Heart right ventricle (tissue), 16 donors: Measurements from ENCODE around the gene PCDHGA3. TPM values are rescaled to one million over a fixed set of nuclear protein-coding genes. Genes with fewer than 3 reads are reported as not detected.
A peak's percentile ranks its signal among the peaks of the same experiment; 100 is the strongest.
"Not testable (repeated sequence)": the region's sequence is repeated elsewhere in the genome, so short reads cannot be mapped to it uniquely, and the experiment has no call there.

Experiments used
- ATAC-seq, 8 donors: fragments of 200-7000 bp; cut with Tn5 transposase; one replicate each; pipeline ENCODE4 v1.9.1; 2020; ENCODE audit warnings: mild to moderate bottlenecking in 8 of 8, moderate library complexity in 8 of 8, moderate number of reproducible peaks in 1 of 8
- DNase-seq, 2 donors: peaks; one replicate each; pipeline ENCODE4 v3.0.0-alpha.2; 2020
- H3K27ac ChIP-seq, 10 donors: fragments of 200-600 bp; sonication (generic) in 2 of 10; one replicate each; pipeline versions ENCODE4 v1.5.0 to v1.8.0; 2020 to 2022; ENCODE audit warnings: mild to moderate bottlenecking in 3 of 10
- H3K27me3 ChIP-seq, 7 donors: fragments of 200-600 bp; one replicate each; pipeline ENCODE4 v1.8.0; 2021 to 2022; ENCODE audit warnings: mild to moderate bottlenecking in 2 of 7
- H3K36me3 ChIP-seq, 9 donors: fragments of 200-600 bp; sonication (generic) in 1 of 9; one replicate each; pipeline versions ENCODE4 v1.5.0 to v1.8.0; 2020 to 2022; ENCODE audit warnings: mild to moderate bottlenecking in 2 of 9
- H3K4me1 ChIP-seq, 9 donors: fragments of 200-600 bp; sonication (generic) in 1 of 9; one replicate each; pipeline versions ENCODE4 v1.5.0 to v1.8.0; 2020 to 2022; ENCODE audit warnings: mild to moderate bottlenecking in 4 of 9
- H3K4me3 ChIP-seq, 10 donors: fragments of 200-600 bp; sonication (generic) in 2 of 10; one replicate each; pipeline versions ENCODE4 v1.5.0 to v1.8.0; 2020 to 2022; ENCODE audit warnings: mild to moderate bottlenecking in 7 of 10, moderate library complexity in 2 of 10
- H3K9me3 ChIP-seq, 11 donors: fragments of 200-600 bp in 10 of 11; sonication (generic) in 2 of 11; one replicate each; pipeline versions ENCODE4 v1.5.0 to v1.8.0; 2013 to 2022; ENCODE audit warnings: mild to moderate bottlenecking in 2 of 11, control low read depth in 1 of 11, moderate library complexity in 1 of 11
- CTCF ChIP-seq, 9 donors: fragments of 200-600 bp; sonication (generic) in 2 of 9; IDR thresholded peaks; one replicate each; pipeline versions ENCODE4 v1.5.0 to v1.8.0; 2021 to 2022; ENCODE audit warnings: antibody characterized with exemption in 9 of 9, mild to moderate bottlenecking in 5 of 9, moderate library complexity in 1 of 9
- WGBS, 2 donors: extraction: QIAGEN DNeasy Blood & Tissue Kit; methylation state at CpG; one replicate each; pipeline ENCODE4 v1.1.7; 2013; ENCODE audit warnings: inconsistent platforms in 1 of 2; 5-methylcytosine and 5-hydroxymethylcytosine counted together
- intact Hi-C, 10 donors: fragments of 100-400 bp; cut with DNase I; formaldehyde crosslinking; loops; one replicate each; pipeline versions ENCODE4 v1.11.1 to v1.14.2; 2022
- polyA plus RNA-seq, 2 donors: library from polyadenylated mRNA; stranded (reverse); fragments of 200-250 nt; gene quantifications; one replicate each; pipeline ENCODE4 v1.2.3, GENCODE V29; 2013
- total RNA-seq, 10 donors: library from RNA; stranded (reverse); fragmentation: NEBNext Ultra II Directional in 3 of 10; extraction: Animal tissue kit (Norgen Biotek cat#: 25700) in 3 of 10; gene quantifications; one replicate each; pipeline versions ENCODE4 v1.2.1 to v1.2.4, GENCODE V29; 2021 to 2023
- donor health status: Arrhythmogenic right ventricular cardiomyopathy.
- donor health status: ischemic (EF 13 %, LVEDD 7.1; RV severe dilation, severe dysfunction).
- donor health status: healthy with polysubstance abuse.
- donor health status: DM: no; HTN: yes; CAD: no.
- donor health status: DM: no; HTN: no; CAD: no.
- donor health status: ischemic (EF 25% LVEDD 6.9; RV normal size, moderate dysfunction).
- donor health status: ischemic (EF 25% LVEDD 5.7; RV mildly dilated, moderate dysfunction).
- donor health status: healthy.
- donor health status: DM: yes; HTN: yes; CAD: no.
- donor health status: Ischemic cardiomyopathy.
- donor health status: ischemic (EF 35%, LVEDD 5.7; RV mildly dilated, moderate dysfunction).
- donor health status: nonischemic (EF 11% LVEDD 7.7; RV severe dilation, severe dysfunction).
- donor health status: DM: yes; HTN: yes; CAD: no.
- donor health status: PGD.
- donor health status: ischemic (EF 29% LVEDD 5.4; RV normal size, mild dysfunction).
- donor health status: nonischemic (EF 23%, LVEDD 6.1; RV moderate dilation, normal function).

PCDHGA3 gene
- total and polyA plus RNA-seq, 12 donors: 1.3 to 21.0 (median 14.5) TPM

- WGBS, 2 donors: 40% methylated on average over 77 of the region's 77 CpGs
- Histone ChIP-seq H3K27me3 (peaks cover 0 to 56% (median 0%) of the 10 kb centered on the region in 7 donors), H3K36me3 (peaks cover 0 to 28% (median 3%) of the 10 kb centered on the region in 9 donors), H3K4me1 (peaks cover 0 to 14% (median 0%) of the 10 kb centered on the region in 9 donors), H3K27ac (no peak overlapping the region), H3K9me3 (peaks cover 0 to 97% (median 65%) of the 10 kb centered on the region in 11 donors), H3K4me3 (no peak overlapping the region)
- intact Hi-C loops: loop anchor here in 1 of 10 donors (5.0 kb wide), 1 partner anchor 37 kb away; the partner anchor contains the start of gene PCDHGB1
- DNase-seq (no peak), ATAC-seq (no peak)
- no peak for TF ChIP-seq CTCF (IDR thresholded peaks at IDR 0.05)
These were observed 45.8 kb downstream of the PCDHGA3 start for GRCh38 chr5:141389153-141390042.

- peak in 4 of 9 donors; percentile 21 to 31 (median 27) for TF ChIP-seq CTCF (IDR thresholded peaks at IDR 0.05)
- DNase-seq (no peak), ATAC-seq (no peak)
- intact Hi-C loops: loop anchor here in 1 of 10 donors (5.0 kb wide), 1 partner anchor 40 kb away; the partner anchor contains the start of gene PCDHGB1
- Histone ChIP-seq H3K27me3 (peaks cover 0 to 72% (median 0%) of the 10 kb centered on the region in 7 donors), H3K27ac (no peak within 1 kb of the TSS), H3K4me3 (no peak within 1 kb of the TSS), H3K4me1 (peaks cover 0 to 8% (median 0%) of the 10 kb centered on the region in 9 donors), H3K36me3 (peaks cover 0 to 28% (median 3%) of the 10 kb centered on the region in 9 donors), H3K9me3 (peaks cover 0 to 95% (median 58%) of the 10 kb centered on the region in 11 donors)
- WGBS, 2 donors: 37 to 40% methylated on average over 38 of the region's 38 CpGs
These were observed 49.0 kb downstream of the PCDHGA3 start, which contains the start of gene PCDHGA8 for GRCh38 chr5:141392429-141393198. Gene PCDHGA8 (plus strand): TSS chr5:141392633. CDS start chr5:141392814, 181 bp downstream.

GRCh38 chr5:141393267-141393666 is 49.6 kb downstream of the PCDHGA3 start:
- peak in 1 of 8 donors; percentile 32 for ATAC-seq
- 46 to 54% methylated on average over 21 of the region's 21 CpGs for WGBS, 2 donors
- DNase-seq: no peak
- peaks cover 0 to 95% (median 57%) of the 10 kb centered on the region in 11 donors for H3K9me3 ChIP-seq
- peaks cover 0 to 28% (median 3%) of the 10 kb centered on the region in 9 donors for H3K36me3 ChIP-seq
- H3K4me1 ChIP-seq: peaks cover 0 to 8% (median 0%) of the 10 kb centered on the region in 9 donors
- no peak overlapping the region for H3K27ac ChIP-seq
- TF ChIP-seq CTCF (IDR thresholded peaks at IDR 0.05): no peak
- H3K27me3 ChIP-seq: peaks cover 0 to 74% (median 0%) of the 10 kb centered on the region in 7 donors
- no peak overlapping the region for H3K4me3 ChIP-seq
- intact Hi-C loops: loop anchor here in 1 of 10 donors (5.0 kb wide), 1 partner anchor 41 kb away; the partner anchor contains the start of gene PCDHGB1

GRCh38 chr5:141394401-141395187 is 51.0 kb downstream of the PCDHGA3 start:
- 40 to 45% methylated on average over 42 to 44 of the region's 53 CpGs for WGBS, 2 donors
- not testable (repeated sequence) for H3K27ac ChIP-seq, DNase-seq, ATAC-seq, H3K4me3 ChIP-seq, H3K4me1 ChIP-seq
- Histone ChIP-seq H3K27me3 (peaks cover 0 to 73% (median 0%) of the 10 kb centered on the region in 7 donors), H3K36me3 (peaks cover 0 to 30% (median 3%) of the 10 kb centered on the region in 9 donors), H3K9me3 (peaks cover 0 to 94% (median 55%) of the 10 kb centered on the region in 11 donors)
- intact Hi-C loops: loop anchor here in 1 of 10 donors (5.0 kb wide), 1 partner anchor 42 kb away; the partner anchor contains the start of gene PCDHGB1
